Glomerular endothelial cell (primary cell): Measurements from ENCODE around the gene SUPT4H1. TPM values are rescaled to one million over a fixed set of nuclear protein-coding genes. Genes with fewer than 3 reads are reported as not detected.
"Not testable (repeated sequence)": the region's sequence is repeated elsewhere in the genome, so short reads cannot be mapped to it uniquely, and the experiment has no call there.

Experiments
- DNase-seq: peaks from one replicate; pipeline ENCODE4 v3.0.0-alpha.2; 2011; ENCODE audit warnings: low read depth, low spot score; ENCODE audit errors: extremely low read depth
- total RNA-seq: library from RNA; depleted of rRNA; stranded (reverse); fragments of >200 nt; gene quantifications from 2 replicates; pipeline ENCODE4 v1.2.3, GENCODE V29; 2015

SUPT4H1 gene
- total RNA-seq, 1 donor from 2014 or later: 45.0 TPM

GRCh38 chr17:58343131-58343530, 8.9 kb downstream of the SUPT4H1 start:
- DNase-seq: no peak

GRCh38 chr17:58341861-58342475, 10.0 kb downstream of the SUPT4H1 start:
- DNase-seq: no peak

DNA sequence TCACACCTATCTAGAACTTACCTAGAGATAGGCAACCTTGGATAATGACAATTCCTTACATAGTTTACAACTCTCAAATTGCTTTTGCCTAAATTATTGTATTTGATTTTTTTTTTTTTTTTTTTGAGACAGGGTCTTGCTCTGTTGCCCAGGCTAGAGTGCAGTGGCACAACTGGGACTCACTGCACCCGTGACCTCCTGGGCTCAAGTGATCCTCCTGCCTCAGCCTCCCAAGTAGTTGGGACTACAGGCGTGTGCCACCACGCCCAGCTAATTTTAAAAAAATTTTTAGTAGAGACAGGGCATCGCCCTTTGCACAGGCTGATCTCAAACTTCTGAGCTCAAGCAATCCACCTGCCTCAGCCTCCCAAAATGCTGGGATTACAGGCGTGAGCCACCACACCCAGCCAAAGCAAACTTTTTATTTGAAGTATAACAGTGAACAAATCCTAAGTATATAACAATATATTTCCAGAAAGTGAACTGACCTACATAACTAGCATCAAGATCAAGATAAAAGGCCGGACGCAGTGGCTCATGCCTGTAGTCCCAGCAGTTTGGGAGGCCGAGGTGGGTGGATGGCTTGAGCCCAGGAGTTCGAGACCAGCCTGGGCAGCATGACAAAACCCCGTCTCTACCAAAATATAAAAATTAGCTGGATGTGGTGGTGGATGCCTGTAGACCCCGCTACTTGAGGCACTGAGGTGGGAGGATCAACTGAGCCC, 10.7 kb downstream of the SUPT4H1 start:
- DNase-seq: not testable (repeated sequence)

- DNase-seq: no peak
Observed at GRCh38 chr17:58340405-58340876, 11.6 kb downstream of the SUPT4H1 start.

DNA sequence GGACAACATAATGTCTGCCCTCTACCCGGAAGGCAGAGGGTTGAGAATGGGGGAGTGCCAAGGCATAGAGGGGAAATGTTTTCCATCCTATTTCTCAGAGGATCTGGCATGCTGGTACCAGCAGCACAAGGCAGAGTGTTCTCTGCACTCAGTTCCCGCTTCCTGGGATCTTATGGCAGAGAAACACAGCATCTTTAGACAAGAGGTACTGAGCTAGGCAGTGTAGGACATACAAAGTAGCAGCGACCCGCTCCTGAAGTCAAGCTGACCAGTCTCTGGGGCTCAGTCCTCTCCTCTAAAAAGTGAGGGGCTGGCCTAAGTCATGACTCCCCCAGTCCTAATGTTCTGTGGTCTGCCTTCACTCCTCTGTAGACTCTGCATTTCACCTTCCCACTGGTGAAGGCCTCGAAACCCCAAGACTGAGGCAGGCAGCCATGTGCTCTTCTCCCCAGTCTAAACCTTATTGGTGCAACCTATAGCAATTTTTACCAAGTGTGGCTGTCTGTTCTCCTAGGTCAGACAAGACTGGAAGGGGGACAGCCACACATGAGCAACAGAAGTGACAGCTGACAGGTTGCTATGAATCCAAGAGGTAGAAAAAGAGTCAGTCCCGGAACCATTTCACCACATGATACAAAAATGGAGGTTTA, 12.1 kb downstream of the SUPT4H1 start:
- DNase-seq: no peak

DNA sequence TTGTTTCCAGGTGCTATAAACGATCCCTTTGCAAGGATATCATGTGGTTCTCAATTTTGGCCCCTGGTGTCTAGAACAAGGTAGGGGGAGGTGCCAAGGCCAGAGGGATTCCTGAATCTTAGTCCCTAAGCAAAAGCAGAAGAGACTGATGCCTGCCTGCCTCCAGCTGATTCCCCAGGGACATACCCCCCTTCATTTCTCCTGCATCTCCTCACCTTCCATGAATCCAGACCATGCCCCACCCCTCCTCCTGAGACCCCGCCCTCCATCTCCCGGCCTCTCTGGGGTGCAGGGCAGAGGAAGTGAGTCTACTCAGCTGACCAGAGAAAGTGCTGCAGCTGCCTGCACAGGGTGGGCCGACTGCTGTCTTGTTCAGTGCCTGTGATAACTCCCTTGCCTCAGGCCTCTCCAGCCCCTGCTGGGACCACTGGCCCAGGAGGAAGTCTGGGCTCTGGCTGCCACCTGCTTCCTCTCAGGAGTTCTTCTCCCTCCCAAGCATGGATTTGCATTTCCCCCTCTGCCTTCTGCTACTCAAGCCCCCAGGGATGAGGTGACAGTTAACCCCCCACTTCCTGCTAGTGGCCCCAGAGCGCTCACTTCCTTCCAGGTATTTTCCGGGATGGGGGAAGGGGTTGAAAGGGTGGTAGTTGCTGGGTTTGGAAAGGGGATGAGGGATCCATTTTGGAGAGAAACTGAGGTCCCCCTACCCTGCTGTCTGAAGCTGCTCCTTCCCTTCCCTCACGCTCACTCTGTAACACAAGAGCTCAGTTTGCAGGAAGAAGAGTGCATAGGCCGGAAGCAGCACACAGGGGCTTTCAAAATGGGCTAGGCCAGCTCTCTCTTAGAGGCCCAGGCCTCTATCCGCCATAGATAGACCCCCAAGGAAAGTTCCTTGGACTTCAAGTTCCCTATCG, 12.9 kb downstream of the SUPT4H1 start:
- no peak for DNase-seq

- no peak for DNase-seq
Observed at GRCh38 chr17:58338454-58338840, 13.6 kb downstream of the SUPT4H1 start.

DNA sequence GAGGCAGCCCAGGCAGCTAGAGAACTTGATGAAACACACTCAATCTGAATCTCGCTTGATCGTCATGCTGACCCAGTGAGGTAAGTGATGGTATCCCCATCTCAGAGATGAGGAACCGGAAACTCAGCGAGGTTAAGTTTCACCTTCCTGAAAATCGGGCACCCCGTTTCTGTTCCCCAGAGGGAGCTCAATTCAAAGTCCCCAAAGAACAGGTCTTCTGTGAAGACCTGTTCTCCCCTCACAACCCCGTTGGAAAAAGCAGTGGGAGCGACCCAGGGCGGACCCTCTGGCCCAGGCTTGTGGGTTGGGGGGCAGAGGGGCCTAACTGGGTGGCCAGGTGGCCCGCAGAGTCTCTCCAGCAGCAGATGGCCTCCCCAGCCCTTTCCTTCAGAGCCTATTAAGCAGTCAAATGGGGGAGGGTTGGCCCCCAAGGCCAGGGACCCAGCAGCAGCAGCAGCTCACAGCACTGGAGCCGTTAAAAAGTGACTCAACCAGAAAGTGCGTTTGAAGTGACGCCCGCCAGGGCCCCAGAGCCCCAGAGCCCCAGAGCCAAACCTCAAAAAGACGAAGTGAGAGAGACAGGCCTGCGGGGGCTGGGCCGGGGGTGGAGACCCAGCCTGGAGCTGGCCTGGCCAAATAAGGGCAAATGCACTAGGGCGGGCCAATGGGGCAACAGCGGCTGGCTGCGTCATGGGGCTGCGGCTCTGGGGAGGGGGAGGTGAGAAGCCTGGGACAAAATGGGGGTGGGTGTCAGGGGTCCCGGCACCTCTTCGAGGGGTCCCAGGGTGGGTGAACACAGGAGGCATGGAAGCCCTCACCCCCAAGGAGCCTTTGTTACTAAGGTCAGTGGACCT, 14.2 kb downstream of the SUPT4H1 start:
- DNase-seq: no peak

- no peak for DNase-seq
Observed at GRCh38 chr17:58337210-58337599, 14.8 kb downstream of the SUPT4H1 start.

DNA sequence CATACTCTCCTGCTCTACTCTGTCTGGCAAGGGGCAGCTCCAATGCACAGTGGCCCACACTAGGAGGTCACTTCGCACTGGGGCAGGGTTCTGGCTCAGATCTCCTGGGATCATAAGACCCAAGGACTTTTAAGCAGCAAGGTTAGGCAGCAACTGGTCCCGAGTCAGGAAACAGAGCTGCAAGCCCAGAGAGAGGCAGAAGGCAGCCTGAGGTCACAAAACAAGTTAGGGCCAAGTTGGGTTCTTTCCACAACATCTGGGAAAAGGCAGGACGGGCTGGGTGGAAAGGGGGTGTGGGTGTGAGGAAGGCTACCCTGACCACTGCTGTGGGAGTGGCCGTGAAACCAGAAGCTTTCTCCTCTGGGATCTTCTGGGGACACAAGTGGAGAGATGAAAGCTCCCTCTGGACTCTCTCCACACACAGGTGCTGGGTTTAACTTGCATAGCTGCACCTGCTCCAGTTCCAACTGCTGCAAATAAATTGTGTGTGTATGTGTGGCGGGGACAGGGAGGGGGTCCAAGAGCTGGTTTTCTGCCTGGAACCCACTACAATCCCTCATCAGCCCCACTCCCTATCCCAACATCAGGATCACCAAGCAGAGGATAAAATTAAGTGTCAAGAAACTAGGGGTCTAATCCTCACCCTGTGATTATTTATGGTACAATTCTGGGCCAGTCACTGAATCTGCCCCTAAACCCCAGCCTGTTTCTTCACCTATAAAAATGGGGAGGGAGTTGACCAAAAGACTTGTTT, 15.4 kb downstream of the SUPT4H1 start:
- DNase-seq: no peak

DNA sequence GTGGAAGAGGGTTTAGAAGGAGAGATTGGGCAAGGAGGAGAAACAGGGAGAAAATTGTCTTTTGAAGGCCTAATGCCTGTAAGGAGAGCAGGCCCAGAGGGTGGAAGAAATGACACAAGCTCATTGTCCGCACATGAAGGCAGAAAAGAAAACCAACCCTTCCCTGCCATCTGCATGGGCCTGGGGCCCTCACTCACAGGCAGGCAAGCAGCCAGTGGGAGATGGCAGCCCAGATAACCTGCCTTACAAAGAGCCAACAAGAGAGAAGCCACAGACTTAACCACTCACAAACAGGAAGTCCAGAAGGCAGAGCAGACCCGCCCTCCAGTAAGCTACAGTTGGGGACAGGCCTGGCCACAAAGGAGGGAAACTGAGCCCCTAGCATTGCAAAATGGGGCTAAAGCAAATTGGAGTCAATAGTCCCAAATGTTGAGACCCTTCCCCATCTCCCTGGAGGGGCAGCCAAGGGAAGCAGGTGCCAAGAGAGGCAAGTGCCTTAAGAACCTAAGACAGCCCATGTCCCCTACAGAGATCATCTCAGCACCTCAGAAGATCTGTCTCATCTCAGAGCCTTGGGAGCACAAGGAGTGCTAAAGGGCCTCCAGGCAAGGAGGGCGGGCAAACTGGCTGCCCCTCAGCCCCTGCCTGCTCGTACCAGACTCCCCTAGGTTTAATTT, 16.1 kb downstream of the SUPT4H1 start:
- DNase-seq: no peak

- no peak for DNase-seq
Observed at GRCh38 chr17:58335061-58335731, 16.8 kb downstream of the SUPT4H1 start.

DNA sequence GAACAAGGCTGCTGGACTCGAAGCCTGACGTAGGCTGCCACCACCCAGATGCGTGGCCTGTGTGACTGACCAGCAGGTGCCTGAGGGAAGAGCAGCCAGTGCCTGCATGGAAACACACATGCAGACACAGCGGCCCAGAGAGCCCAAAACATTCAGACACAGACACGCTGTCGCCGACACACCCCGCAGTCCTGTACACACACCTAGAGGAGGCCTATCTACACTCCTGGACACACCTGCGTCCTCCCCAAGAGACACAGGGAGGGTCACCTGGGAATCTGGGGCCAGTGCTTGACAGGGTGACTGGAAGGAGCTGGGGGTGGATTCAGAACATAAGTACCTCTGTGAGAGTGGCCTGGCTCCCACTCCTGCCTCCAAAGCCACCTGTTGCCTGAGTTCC, 17.3 kb downstream of the SUPT4H1 start:
- no peak for DNase-seq

- DNase-seq: no peak
Observed at GRCh38 chr17:58334256-58334655, 17.7 kb downstream of the SUPT4H1 start.

GRCh38 chr17:58333736-58334207, 18.2 kb downstream of the SUPT4H1 start:
- no peak for DNase-seq

- DNase-seq: no peak
Observed at GRCh38 chr17:58332778-58333735, 18.9 kb downstream of the SUPT4H1 start.
